Stimulated activated CD8-positive, alpha-beta memory T cell treated with anti-CD3 and anti-CD28 coated beads, Interleukin-12 subunit alpha, Interleukin-12 subunit beta, amount 100 ng/mL, for 1 hour (primary cell): Measurements from ENCODE around the gene ZNF415.
"Not testable (repeated sequence)": the region's sequence is repeated elsewhere in the genome, so short reads cannot be mapped to it uniquely, and the experiment has no call there.

Experiments used
- DNase-seq: peaks from one replicate; pipeline ENCODE4 v3.0.0-alpha.2; 2020; ENCODE audit warnings: low read depth

Gene ZNF415

DNA sequence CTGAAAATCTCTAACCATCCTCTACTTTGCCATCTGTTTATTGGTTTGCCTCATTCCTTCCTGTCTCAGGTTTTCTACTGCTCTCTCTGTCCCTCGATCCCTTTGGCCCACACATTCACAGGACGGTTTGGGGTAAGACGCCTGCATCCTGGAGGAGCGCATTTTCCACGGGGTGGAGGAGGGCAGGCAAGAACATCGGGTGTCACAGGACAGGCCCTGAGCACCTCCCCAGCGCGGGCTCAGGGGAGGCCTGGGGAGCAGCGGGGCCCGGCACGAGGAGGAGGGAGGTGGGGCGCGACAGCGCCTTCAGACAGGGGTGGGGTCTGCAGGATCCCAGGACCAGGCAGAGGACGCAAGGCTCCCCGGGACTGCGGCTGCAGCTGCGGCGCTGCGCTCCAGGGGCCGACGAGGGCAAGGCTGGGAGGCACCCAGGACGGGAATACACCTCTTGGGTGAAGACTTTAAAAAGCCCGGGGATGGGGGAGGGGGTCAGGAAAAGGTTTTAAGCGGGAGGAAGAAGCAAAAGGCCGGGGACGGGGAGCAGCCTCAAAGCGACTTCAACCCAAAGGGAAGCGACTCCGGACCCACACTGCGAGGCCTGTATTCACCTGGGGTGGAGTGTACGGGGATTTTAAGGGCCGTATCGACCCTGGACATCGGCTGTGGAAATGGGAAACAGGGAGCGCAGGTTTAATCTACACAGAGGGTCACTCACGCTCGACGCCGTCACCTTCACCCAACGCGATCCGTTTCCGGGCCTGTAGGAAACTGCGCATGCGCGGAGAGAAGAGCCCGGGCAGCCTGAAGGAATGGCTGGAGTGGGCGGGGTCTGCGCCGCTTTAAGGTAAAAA, at the start of gene ZNF415:
ZNF415 (minus strand) TSS at position 770 of the 851 bp plus-strand sequence. CDS start 10,234 bp downstream, outside the sequence.
- DNase-seq = peak; percentile 10

DNA sequence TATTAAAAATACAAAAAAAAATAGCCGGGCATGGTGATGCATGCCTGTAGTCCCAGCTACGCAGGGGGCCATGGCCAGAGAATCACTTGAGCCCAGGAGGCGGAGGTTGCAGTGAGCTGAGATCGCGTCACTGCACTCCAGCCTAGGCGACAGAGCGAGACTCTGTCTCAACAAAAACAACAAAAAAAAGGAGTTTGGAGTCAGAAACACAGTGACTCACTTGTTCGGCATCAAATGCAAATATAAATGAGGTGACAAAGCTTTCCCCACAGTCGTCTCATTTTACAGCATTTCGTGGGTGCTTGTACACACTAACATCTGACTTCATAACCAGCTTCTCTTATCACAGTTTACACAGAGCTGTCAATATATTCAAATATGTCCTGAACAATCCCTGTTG, 49.5 kb upstream of the ZNF415 start:
- no peak for DNase-seq

DNA sequence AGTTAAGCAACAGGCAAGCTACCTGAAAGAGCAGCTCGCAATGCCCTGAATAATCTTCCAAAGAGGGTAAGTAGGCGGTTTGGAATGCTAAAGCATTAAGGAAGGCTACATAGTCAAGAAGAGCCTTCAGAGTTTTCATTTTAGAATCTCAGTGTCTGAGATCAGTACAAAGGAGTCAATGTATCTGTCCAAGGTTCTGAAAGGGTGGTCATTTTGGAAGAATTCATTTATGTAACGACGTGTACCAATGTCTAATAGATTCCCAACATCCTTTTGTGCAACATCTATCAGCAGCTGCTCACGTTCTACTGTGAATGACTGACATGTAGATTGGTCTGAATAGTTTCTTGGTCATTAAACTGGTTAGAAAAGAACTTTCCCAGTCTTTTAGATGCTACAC, 45.3 kb upstream of the ZNF415 start:
- DNase-seq = no peak

DNA sequence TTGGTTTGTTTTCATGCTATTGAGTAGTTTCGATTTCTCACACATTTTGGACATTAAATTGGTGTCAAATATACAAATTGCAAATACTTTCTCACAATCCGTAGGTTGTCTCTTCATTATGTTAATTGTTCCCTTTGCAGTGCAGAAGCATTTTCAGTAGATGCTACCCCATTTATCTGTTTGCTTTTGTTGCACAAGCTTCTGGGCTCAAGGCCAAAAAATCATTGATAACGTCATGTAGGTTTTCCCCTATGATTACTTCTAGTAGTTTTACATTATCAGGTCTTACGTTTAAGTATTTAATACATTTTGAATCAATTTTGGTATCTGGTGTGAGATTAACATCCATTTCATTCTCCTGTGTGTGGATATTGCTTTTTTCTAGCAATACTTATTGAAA, 40.2 kb upstream of the ZNF415 start:
- DNase-seq = no peak

DNA sequence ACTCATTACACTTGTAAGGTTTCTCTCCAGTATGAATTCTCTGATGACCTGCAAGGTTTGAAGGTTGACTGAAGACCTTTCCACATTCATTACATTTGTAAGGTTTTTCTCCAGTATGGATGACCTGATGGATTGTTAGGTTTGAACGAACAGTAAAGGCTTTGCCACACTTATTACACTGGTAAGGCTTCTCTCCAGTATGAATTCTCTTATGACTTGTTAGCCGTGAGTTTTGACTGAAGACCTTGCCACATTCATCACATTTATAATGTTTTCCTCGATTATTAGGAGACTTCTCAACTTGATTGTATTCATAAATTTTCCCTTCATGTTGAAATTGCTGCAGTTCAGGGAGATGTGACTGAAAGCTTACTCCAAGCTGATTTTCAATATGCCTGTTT, 33.0 kb upstream of the ZNF415 start:
- DNase-seq = no peak

DNA sequence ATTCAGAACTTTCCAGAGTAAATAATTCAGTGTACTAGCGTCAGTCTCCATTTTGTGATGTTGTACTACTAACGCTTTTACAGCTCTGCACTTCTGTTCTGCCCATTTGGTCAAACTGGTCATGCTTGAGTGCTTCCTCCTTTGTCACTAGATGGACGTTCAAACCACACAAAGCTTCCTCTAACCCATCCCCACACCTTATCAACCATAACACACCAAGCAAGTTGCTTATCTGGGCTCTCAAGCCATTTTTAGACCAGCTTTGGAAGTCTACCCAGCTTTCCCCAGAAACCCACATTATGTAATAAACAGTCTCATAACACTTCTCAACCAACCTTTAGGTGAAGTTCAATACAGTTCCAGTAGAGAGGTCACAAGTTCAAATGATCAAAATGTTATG, 28.4 kb upstream of the ZNF415 start:
- no peak for DNase-seq

DNA sequence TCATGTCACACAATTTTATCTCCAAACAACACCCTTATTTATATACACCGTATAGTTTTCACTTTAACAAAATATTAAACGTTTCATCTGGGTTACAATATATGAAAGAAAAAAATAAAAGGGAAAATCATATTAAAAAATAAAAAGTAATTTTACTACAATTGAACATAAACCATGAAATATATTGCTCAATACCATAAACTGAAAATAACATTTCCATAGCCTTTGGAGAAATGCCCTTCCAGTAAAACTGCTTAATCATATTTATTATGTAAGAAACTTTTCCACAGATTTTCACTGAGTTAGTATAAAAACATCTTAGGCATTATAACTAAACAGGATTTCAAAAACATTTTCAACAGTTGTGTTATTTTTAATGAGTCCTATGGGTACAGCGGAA, 27.6 kb upstream of the ZNF415 start:
- DNase-seq = no peak

DNA sequence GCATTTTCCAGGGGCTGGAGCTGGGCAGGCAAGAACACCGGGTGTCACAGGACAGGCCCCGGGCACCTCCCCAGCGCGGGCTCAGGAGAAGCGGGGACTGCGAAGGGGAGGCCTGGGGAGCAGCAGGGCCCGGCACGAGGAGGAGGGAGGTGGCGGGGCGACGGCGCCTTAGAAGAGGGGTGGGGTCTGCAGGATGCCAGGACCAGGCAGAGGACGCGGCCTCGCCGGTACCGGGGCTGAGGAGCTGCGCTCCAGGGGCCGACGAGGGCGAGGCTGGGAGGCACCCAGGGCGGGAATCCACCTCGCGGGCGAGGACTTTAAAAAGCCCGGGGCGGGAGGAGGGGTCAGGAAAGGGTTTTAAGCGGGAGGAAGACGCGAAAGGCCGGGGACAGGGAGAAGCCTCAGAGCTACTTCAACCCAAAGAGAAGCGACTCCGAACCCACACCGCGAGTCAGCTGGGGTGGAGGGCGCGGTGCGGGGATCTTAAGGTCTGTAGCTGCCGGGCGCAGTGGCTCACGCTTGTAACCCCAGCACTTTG, 25.5 kb upstream of the ZNF415 start:
- peak; percentile 9 for DNase-seq

DNA sequence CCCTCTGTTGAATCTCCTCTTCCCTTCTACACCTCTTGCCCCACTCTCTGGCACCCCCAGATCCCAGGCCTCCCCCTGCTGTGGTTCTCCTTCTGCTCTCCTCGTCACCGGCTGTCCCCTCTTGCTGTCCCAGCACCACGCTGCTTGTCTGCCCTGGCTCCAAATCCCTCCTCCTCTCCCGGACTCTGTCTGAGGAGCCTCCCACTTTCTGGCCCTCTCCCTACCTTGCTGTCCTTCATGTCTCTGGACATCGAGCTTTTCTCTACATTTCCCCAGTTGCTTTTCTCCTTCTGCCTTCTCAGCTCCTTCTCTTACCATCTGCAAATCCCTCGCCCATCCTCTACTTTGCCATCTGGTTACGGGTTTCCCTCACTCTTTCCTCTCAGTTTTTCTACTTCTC, 24.9 kb upstream of the ZNF415 start:
- DNase-seq = no peak

DNA sequence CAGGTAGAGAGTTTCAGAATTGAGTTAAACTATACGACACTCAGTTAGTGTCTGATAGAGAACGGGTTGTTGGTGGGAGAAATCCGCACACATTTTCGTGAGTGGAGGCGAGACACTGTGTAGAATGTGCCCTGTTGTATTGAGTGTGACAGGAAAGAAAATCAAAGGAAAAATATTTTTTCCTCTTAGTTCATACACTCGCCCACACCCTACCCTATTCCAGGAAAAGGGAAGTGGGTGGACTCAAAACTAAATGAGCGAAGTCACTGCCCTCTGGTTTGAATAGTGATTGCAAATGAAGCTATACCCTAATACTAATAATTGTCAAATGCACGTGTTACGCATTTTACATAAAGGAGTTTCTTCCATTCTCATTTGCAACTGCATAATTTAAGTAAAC, 24.1 kb upstream of the ZNF415 start:
- no peak for DNase-seq

DNA sequence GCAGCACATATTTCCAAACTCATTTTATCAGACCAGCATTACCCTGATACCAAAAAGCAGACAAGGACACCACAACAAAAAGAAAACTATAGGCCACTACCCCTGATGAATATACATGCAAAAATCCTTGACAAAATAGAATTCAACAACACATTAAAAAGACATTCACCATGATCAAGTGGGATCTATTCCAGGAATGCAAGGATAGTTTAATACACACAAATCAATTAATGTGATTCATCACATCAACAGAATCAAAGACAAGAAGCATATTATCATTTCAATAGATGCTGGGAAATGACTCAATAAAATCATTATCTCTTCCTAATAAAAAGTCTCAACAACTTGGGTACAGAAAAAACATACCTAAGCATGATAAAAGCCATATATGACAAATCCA, 14.9 kb upstream of the ZNF415 start:
- DNase-seq = no peak

DNA sequence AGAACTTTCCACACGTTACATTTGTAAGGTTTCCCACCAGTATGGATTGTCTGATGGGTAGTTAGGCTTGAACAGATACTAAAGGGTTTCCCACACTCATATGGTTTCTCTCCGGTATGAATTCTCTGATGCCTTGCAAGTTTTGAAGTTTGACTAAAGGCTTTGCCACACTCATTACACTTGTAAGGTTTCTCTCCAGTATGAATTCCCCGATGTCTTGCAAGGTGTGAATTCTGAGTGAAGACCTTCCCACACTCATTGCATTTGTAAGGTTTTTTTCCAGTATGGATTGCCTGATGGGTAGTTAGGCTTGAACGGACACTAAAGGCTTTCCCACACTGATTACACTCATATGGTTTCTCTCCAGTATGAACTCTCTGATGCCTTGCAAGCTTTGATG, 7.6 kb upstream of the ZNF415 start:
- no peak for DNase-seq

DNA sequence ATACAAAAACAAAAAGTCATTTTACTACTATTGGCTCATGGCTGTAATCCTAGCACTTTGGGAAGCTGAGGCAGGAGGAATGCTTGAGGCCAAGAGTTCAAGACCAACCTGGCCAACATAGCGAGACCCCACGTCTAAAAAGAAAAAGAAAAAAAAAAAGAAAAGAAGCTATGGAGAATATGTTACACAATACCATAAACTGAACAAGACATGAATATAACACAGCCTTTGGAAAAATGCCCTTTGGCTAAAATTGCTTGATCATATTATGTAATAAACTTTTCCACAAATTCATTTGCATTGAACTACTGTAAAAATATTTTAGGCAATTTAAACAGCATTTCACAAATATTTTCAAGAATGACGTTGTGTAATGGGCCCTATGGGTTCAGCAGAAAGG, 3.7 kb upstream of the ZNF415 start:
- DNase-seq = no peak

DNA sequence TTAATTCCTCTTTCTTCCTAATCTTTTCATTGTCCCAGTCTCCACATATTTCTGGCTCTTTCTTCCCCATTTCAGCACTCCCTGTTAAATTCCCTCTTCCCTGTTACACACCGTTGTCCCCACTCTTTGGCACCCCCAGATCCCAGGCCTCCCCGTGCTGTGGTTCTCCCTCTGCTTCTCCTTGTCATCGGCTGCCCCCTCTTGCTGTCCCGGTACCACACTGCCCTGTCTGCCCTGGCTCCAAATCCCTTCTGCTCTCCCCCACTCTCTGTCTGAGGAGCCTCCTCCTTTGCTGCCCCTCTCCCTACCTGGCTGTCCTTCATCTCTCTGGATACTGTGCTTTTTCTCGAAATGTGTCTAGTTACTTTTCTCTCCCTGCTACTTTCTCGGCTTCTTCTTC, 983 bp downstream of the ZNF415 start:
- no peak for DNase-seq

DNA sequence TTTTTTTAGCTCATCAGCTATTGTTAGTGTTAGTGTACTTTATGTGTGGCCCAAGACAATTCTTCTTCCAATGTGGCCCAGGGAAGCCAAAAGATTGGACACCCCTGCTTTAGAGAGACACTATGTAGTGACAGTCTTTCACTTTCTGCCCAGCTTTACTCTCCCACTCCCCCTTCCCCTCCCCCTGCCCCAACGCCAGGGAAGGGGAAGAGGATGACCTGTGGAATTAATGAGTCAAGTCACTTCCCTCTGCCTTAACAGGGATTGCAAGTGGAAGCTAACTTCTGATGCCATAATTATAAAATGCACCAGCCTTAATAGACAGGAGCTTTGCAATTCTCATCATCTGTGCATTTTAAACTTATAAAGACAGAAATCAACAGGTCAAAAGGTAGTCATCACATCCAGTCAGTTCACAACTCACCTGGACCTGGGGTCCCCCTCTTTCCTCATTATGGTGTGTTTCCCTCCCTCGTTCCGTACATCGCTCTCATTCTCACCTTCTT, 1.6 kb downstream of the ZNF415 start:
- DNase-seq = no peak

DNA sequence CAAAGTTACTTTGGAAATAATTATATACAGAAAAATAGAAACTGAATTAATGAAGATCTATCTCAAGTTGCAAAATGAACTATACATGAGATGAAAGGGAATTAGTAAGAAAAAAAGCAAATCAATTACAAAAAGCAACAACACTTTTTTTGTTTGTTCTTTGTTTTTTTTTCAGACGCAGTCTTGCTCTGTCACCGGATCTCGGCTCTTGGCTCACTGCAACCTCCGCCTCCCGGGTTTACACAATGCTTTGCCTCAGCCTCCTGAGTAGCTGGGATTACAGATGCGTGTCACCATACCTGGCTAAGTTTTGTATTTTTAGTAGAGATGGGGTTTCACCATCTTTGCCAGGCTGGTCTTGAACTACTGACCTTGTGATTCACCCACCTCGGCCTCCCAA, 2.2 kb downstream of the ZNF415 start:
- DNase-seq = no peak

DNA sequence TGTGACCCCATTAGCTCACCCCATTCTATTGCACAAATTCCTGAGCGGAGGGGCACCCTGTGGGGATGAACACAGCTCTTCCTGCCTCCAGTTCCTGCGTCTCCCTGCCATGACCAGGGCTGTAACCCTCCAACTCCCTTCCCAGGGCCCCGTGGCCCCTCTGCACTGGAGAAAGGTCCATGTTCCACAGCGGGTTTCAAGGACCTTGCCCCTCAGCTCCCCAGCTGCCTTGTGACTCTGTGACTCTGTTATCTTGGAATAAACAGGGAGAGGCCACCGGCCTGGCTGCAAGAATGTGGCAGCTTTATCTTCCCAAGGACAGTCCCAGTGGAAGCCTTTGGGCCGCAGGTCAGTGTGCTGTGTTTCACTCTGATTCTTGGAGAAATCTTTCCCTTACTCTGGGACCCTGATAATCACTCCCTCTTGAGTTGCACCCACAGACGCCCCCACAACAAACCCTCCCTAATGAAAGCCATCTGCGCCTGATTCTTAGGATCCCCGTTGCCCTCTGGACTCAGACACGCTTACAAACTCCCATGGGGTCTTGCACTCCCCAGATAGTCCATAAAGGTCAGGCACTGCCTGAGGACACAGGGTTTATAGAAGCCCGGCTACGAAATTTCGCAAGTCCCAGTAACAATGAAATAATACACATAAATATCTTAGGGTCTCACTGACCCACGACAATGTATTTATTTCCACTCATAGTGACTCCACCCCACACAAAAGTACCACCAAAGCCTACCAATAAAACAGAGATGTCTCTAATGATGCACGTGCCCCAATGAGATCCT, 5.8 kb downstream of the ZNF415 start:
- DNase-seq = not testable (repeated sequence)

DNA sequence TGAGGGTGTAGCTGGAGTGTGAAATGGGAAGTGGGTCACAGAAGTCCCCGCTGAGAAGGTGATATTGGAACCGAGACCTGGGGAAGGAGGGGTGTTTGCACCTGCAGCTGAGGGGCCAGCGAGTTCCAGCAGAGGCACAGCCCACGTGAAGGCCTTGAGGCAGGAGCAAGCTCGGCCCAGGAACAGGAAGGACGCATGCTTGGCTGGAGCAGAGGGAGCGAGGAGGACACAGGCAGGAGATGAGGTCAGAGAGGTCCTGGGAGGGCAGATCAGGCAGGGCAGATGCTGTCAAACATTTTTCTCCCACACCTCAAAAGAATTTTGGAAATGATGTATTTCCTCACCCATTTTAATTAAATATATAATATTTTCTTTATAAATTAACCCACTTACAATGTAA, 9.3 kb downstream of the ZNF415 start:
- DNase-seq = no peak

DNA sequence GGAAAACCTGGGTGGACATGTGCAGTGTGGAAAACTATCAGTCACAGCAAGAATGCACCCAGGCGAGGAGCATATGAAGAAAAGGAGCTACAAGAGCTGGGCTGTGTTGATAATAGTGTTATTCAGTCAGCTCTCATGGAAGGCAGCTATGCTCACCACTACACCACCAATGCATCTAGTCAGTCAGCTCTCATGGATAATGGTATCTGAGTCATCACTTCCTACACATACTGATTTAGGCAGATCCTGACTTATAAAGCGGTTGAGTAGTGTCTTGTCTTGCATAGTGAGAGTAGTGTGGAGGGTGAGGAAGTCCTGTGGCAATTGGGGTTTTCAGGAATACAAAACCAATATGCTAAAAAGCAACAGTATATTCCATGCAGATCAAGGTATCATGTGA, 20.4 kb downstream of the ZNF415 start:
- no peak for DNase-seq

DNA sequence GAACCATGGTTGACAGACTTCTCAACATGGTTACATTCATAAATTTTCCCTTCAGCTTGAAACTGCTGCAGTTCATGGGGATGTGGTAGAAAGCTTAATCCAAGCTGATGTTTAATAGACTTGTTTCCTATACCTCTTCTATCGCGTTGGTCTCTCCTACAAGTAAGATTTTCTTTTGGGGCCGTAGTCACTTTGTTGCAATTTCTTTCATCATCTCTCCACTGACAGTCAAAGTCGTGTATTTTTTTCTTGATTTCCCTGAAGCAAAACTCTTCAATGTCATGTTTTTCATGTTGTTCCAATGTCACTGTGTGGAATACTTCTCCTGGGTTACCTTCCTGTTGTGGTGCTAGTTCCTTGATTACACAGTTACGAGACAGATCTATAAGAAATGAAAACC, 23.2 kb downstream of the ZNF415 start:
- no peak for DNase-seq

DNA sequence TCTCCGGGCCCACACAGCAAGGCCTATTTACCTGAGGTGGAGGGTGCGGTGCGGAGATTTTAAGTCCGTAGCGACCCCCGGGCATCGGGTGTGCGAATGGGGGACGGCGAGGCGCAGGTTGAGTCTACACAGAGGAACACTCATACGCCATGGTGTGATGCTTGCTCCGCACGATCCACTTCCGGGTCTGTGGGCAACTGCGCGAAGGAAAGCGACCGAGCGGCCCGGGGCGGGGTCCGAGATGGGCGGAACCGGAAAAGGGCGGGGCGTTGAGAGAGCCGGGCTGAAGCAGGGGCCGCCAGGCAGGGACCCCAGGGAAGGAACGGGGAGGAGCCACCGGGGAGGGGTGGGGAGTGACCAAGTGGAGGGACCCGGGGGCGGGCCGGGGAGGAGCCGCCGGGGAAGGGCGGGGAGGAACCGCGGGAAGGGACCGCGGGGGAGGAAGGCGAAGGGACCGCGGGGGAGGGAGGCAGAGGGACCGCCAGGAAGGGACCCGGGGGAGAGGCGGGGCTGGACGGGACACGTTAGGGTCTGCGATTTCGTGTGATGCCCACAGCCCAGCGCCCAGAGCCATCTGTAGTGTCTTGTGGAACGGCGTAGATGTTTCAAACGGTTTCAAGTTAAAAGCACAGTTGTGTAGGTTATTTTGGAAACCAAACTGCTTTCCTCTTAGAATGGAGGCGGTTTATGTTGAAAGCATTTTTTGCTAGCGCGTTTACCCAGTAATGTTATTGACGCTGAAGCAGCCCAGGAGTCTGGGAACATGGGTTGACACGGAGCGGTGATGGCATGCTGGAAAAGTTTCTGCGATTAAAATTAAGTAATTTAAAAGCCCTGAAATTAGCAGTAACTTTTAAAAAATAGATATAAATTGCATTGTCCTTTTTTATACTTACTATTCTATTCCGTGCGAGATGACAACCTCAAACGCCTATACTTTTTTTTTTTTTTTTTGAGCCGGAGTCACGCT, 29.2 kb downstream of the ZNF415 start, which contains the start of gene ZNF160:
ZNF160 (minus strand) TSS at position 189 of the 970 bp plus-strand sequence. CDS start 17,146 bp downstream, outside the sequence.
- peak; percentile 98 for DNase-seq
